GM12873 (cell line): ENCODE results near the gene TMCC1.

Experiments
- TF ChIP-seq, protein P1 (sequence below): IDR thresholded peaks from 2 replicates; pipeline ENCODE4 v1.5.1; 2012; ENCODE audit warnings: low read depth, mild to moderate bottlenecking, moderate library complexity, low read length, control low read depth; ENCODE audit not compliant: insufficient read depth; ENCODE audit errors: missing control alignments

The TMCC1 gene

DNA sequence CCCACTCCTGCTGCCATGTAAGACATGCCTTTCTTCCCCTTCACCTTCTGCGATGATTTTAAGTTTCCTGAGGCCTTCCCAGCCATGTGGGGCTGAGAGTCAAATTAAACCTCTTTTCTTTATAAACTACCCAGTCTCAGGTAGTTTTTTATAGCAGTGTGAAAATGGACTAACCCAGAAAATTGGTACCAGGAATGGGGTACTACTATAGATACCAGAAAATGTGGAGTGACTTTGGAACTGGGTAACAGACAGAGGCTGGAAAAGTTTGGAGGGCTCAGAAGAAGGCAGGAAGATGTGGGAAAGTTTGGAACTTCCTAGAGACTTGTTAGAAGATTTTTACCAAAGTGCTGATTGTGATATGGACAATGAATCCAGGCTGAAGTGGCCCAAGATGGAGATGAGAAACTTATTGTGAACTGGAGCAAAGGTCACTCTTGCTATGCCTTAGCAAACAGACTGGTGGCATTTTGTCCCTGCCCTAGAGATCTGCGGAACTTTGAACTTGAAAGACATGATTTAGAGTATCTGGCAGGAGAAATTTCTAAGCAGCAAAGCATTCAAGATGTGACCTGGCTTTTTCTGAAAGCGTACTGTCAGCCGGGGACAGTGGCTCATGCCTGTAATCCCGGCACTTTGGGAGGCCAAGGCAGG lies 52.7 kb downstream of the TMCC1 start:
- TF ChIP-seq, protein P1, sequence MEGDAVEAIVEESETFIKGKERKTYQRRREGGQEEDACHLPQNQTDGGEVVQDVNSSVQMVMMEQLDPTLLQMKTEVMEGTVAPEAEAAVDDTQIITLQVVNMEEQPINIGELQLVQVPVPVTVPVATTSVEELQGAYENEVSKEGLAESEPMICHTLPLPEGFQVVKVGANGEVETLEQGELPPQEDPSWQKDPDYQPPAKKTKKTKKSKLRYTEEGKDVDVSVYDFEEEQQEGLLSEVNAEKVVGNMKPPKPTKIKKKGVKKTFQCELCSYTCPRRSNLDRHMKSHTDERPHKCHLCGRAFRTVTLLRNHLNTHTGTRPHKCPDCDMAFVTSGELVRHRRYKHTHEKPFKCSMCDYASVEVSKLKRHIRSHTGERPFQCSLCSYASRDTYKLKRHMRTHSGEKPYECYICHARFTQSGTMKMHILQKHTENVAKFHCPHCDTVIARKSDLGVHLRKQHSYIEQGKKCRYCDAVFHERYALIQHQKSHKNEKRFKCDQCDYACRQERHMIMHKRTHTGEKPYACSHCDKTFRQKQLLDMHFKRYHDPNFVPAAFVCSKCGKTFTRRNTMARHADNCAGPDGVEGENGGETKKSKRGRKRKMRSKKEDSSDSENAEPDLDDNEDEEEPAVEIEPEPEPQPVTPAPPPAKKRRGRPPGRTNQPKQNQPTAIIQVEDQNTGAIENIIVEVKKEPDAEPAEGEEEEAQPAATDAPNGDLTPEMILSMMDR: no peak

DNA sequence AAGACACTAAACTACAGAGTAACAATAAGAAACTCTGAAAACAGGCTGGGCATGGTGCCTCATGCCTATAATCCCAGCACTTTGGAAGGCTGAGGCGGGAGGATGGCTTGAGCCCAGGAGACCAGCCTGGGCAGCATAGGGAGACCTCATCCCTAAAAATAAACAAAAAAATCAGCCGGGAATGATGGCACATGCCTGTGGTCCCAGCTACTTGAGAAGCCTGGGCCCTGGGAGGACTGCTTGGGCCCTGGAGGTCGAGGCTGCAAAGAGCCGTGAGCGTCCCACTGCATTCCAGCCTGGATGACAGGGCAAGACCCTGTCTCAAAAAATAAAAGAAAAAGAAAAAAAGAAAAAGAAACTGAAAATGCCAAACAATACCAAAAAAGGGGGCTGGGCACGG lies 55.4 kb downstream of the TMCC1 start:
- TF ChIP-seq, protein P1: no peak

DNA sequence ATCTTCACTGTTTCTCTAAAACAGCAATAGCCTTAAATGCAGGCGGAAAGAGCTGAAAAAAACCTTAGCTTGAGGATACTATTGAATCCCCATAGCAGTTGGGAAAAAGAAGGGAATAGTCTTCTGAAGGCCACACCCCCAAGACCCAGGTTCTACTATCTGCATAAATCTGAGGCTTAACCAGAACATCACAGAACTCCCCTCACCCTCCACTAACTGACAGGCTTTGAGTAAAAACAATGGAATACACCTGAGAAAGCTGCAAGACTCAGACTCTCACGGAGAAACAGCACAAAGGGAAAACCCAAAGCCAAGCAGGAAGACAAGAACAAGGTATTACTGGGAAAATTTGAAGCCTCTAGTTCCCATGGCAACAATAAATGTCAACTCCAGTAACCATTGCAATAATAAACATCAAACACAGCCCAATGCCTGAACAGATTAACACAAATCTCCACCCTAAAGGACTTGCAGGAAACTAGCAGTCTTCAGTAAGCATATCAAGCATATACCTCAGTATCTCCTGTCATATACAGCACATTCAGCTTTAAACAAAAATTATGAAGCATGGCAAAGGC lies 56.4 kb downstream of the TMCC1 start:
- TF ChIP-seq, protein P1: no peak

DNA sequence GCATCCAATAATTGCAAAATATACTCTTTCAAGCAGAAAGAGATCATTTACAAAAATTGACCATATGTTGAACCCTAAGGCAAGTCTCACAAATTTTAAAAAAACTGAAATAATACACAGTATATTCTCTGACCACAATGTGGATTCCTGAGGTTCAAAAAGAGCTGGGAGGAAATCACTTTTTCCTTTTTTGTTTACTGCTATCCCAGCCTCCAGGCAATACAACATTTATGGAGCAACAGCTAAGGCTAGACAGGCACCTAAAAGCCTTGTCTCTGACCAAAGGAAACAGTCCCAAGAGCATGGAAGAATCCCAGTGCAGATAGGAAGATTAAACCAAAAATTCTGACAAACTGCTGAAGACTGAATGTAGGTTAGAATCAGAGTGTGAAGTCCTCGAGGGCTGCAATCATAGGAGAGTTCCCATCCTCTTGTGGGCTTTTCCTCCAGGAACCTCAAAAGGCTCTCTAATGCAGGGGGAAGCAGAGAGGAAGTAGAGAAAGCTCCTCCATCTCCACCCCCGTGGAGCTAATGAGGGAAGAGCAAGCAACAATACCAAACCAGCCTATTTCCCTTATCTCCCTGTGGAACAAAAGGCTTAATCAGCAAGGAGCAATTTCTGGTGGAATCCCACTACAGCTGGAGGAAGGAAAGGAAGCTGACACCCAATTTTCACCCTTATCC lies 57.0 kb downstream of the TMCC1 start:
- TF ChIP-seq, protein P1: no peak

DNA sequence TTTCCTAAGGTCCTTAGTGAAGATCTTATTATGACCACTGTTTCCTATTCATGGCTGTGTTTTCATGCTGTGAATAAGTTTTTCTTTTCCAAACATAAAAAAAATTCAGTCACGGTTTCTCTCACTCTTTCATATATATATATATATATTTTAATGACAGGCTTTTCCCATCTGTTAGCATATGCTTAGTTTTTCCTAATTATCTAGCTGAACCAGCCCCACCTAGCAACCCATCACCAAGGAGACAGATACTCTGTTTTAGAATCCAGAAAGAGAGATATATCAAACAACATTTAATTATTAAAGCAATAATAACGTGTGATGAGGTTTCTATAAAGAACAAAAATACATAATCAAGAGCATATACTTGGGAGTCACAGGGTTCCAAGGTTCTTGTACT lies 58.3 kb downstream of the TMCC1 start:
- TF ChIP-seq, protein P1: no peak

DNA sequence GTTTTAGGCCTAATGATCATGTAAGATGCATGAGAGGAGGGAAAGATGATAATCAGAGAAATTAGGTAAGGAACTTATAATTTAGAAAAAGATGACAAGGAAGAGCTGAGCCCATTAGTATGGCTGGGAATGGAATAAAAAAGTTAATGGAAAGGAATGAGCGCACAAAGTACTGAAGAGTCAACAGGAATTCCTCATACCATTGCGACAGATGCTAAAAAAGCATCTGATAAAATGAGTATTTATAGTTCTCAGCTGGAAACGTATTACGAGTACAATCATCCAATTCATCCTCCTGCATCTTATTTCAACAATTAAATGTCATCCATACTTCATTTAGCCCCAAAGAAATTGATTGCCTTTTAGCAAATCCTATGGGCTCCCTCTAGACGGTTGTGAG lies 58.9 kb downstream of the TMCC1 start:
- TF ChIP-seq, protein P1: no peak

DNA sequence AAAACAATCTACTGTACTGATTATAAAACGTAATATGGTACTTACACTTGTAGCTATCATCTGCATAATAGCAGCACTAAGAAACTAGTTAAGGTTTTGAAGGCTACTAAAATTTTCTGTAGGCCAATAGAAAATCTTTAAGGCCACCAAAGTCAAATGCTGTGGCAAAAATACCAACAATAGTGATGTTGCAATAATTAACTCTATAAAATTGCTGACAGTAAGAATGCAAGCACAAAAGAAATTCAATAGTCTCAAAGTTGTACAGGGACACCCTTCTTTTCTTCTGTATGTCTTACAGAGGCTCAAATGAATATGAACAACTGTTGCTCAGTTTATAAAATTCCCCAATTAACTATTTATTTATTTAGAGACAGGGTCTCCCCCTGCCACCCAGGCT lies 62.0 kb downstream of the TMCC1 start:
- TF ChIP-seq, protein P1: no peak
